NCI-H1105 (cell line): Measurements from ENCODE around the gene DNMBP.

Experiments used
- DNase-seq: peaks from one replicate; lab custom pipeline; 2025; lab: John Stamatoyannopoulos, UW

DNMBP gene

GRCh38 chr10:99835947-99836346 is 173.8 kb downstream of the DNMBP start:
- DNase-seq, result no peak

- DNase-seq, result no peak
Measured at GRCh38 chr10:99834410-99834809, 175.3 kb downstream of the DNMBP start.

GRCh38 chr10:99832439-99832838 is 177.3 kb downstream of the DNMBP start:
- DNase-seq, result no peak

- no peak for DNase-seq
Measured at GRCh38 chr10:99828464-99828863, 181.3 kb downstream of the DNMBP start.

- DNase-seq, result no peak
Measured at GRCh38 chr10:99827936-99828335, 181.8 kb downstream of the DNMBP start.
